Measurements from ENCODE around the gene TMEM184C. TPM values are rescaled to one million over a fixed set of nuclear protein-coding genes. Genes with fewer than 3 reads are reported as not detected.
A peak's percentile ranks its signal among the peaks of the same experiment; 100 is the strongest.

The TMEM184C gene
- total RNA-seq, 2 experiments from 2014 or later, result 13.2 to 18.4 TPM

DNA sequence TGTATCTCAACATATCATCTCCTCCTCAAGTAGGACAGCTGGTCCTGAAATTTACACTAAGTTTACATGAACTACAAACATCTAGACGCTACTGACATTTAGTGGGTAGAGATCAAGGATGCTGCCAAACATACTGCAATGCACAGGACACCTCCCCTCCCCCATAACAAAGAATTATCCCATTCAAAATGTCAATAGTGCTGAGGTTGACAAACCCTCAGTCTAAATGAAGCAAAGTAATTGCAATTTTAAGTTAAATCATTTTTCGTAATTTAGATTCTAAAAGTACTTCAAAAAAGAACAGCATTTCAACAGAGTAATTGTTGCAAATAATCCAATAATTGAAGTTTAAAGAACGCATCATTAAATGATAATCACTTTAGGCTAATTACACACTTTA, 65.6 kb downstream of the TMEM184C start:
- DNase-seq (no peak), ATAC-seq (no peak)
- H3K4me1 Mint-ChIP-seq (ENCODE audit: low read depth), result peaks cover 22% of the 10 kb centered on the region
- CTCF ChIA-PET, result interaction anchor here (0.9 to 4.3 kb wide), 4 partner anchors 8 to 184 kb away, joined by 3 to 47 read pairs (median 6); partner anchors contain the start of gene ARHGAP10
- intact Hi-C loops (cut with micrococcal nuclease), result loop anchor here (5.0 kb wide), 1 partner anchor 65 kb away; the partner anchor contains the start of gene TMEM184C
- no peaks in the 10 kb centered on the region for H3K9me3 Mint-ChIP-seq
- peaks cover 23% of the 10 kb centered on the region for H3K36me3 Mint-ChIP-seq (ENCODE audit: low read depth)
- TF ChIP-seq, protein P1, sequence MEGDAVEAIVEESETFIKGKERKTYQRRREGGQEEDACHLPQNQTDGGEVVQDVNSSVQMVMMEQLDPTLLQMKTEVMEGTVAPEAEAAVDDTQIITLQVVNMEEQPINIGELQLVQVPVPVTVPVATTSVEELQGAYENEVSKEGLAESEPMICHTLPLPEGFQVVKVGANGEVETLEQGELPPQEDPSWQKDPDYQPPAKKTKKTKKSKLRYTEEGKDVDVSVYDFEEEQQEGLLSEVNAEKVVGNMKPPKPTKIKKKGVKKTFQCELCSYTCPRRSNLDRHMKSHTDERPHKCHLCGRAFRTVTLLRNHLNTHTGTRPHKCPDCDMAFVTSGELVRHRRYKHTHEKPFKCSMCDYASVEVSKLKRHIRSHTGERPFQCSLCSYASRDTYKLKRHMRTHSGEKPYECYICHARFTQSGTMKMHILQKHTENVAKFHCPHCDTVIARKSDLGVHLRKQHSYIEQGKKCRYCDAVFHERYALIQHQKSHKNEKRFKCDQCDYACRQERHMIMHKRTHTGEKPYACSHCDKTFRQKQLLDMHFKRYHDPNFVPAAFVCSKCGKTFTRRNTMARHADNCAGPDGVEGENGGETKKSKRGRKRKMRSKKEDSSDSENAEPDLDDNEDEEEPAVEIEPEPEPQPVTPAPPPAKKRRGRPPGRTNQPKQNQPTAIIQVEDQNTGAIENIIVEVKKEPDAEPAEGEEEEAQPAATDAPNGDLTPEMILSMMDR (IDR thresholded peaks at IDR 0.05), result no peak
- H3K27ac Mint-ChIP-seq, result peak overlapping the region; percentile 92
- H3K4me3 Mint-ChIP-seq, result peak overlapping the region; percentile 89
- POLR2A ChIA-PET, result interaction anchor here (0.6 to 1.0 kb wide), 2 partner anchors 62 to 192 kb away, joined by 3 read pairs; no protein-coding TSS in a partner anchor
- peaks cover 5% of the 10 kb centered on the region for H3K27me3 Mint-ChIP-seq

- H3K9me3 Mint-ChIP-seq, result no peaks in the 10 kb centered on the region
- H3K27ac Mint-ChIP-seq, result peak overlapping the region; percentile 92
- peak overlapping the region; percentile 89 for H3K4me3 Mint-ChIP-seq
- CTCF ChIA-PET, result interaction anchor here (0.9 to 4.3 kb wide), 7 partner anchors 9 to 183 kb away, joined by 3 to 47 read pairs (median 4); partner anchors contain the start of genes ARHGAP10 and TMEM184C
- H3K4me1 Mint-ChIP-seq (ENCODE audit: low read depth), result peaks cover 22% of the 10 kb centered on the region
- peaks cover 23% of the 10 kb centered on the region for H3K36me3 Mint-ChIP-seq (ENCODE audit: low read depth)
- DNase-seq (peak; percentile 23), ATAC-seq (no peak)
- H3K27me3 Mint-ChIP-seq, result peaks cover 5% of the 10 kb centered on the region
- POLR2A ChIA-PET, result interaction anchor here (0.6 to 1.5 kb wide), 3 partner anchors 63 to 193 kb away, joined by 3 to 10 read pairs (median 3); partner anchors contain the start of gene TMEM184C
- TF ChIP-seq, protein P1 (IDR thresholded peaks at IDR 0.05), result no peak
- intact Hi-C loops (cut with micrococcal nuclease), result loop anchor here (5.0 kb wide), 1 partner anchor 66 kb away; the partner anchor contains the start of gene TMEM184C
These were observed 66.0 kb downstream of the TMEM184C start for GRCh38 chr4:147683188-147683591.

DNA sequence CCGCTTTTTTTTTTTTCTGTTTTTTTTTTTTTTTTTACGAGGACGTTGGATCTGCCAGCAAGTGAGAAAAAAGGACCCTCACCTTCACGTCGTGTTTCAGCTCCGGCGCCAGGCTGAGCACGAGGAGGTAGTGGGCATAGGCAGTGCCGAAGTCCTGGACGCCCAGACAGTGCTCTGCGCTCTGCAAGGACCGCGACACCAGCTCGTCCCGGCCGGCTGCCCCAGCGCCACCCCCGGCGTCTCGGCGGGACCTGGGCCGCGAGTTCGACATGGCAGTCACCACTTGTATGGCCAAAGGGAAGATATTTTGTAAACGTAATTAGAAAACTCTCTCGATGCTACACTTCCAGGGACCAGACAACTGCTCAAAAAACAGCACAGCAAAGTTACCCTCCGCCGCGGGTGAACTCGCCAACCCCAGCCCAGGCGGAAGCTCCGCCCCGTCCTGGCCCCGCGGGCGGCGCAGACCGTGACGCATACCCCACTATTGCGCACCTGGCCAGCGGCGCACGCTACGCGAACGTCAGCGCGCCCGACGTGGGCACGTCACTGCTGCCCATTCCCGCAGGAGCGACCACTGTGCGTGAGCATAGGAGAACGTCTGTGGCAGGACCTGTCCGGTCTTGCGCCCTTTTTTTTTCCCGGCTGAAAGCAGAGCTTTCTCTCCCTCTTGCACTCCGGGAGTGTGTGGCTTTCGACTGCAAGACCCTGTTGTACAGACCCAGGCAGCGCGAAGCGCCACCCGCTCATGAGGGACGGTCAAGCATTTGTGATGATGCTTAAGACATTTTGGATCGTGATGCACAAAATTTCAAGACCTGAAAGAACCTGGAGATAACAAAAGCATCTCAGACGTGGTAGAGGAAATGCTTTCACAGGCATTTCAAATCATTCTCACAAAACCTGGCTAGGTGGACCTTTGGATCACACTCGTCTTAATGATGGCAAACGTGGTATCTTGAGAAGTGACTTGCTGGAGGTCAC, 66.8 kb downstream of the TMEM184C start, which contains the start of gene PRMT9:
TSS of gene PRMT9 (minus strand) at position 447 of the 984 bp plus-strand sequence. CDS start at position 271, 176 bp downstream.
- TF ChIP-seq, protein P1 (IDR thresholded peaks at IDR 0.05), result no peak
- peak; percentile 98 for ATAC-seq
- H3K27me3 Mint-ChIP-seq, result peaks cover 5% of the 10 kb centered on the region
- peak; percentile 91 for DNase-seq
- peaks cover 24% of the 10 kb centered on the region for H3K4me1 Mint-ChIP-seq (ENCODE audit: low read depth)
- intact Hi-C loops (cut with micrococcal nuclease), result loop anchor here (5.0 kb wide), 1 partner anchor 67 kb away; the partner anchor contains the start of gene TMEM184C
- ChIA-PET POLR2A (interaction anchor here (0.6 to 1.5 kb wide), 4 partner anchors 30 to 162 kb away, joined by 3 to 10 read pairs (median 3); partner anchors contain the start of gene TMEM184C), CTCF (interaction anchor here (0.8 to 4.3 kb wide), 9 partner anchors 25 to 182 kb away, joined by 3 to 47 read pairs (median 3); partner anchors contain the start of genes ARHGAP10 and TMEM184C)
- peak within 1 kb of the TSS; percentile 92 for H3K27ac Mint-ChIP-seq
- no peaks in the 10 kb centered on the region for H3K9me3 Mint-ChIP-seq
- peak within 1 kb of the TSS; percentile 89 for H3K4me3 Mint-ChIP-seq
- H3K36me3 Mint-ChIP-seq (ENCODE audit: low read depth), result peaks cover 14% of the 10 kb centered on the region

DNA sequence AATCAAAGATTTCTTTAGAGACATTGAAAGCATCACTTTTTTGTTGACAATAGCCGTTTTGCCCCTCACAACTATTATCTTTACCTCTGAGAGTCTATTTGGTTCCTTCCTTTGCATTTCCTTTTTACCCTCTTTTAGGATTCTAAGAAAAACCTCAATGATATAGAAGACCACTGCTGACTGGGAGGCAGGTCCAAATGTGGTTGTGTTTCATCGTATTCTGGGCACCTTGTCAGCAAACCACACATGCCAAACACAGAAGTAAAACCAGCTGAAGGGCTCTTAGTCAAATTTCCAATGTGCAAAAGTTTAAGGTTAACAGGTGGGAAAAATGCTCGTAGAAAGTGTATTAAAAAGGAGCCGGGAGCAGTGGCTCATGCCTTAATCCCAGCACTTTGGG, 71.9 kb downstream of the TMEM184C start:
- ChIA-PET CTCF (interaction anchor here (2.3 kb wide), 1 partner anchor 178 kb away, joined by 12 read pairs; no protein-coding TSS in a partner anchor), POLR2A (interaction anchor here (1.5 kb wide), 1 partner anchor 15 kb away, joined by 3 read pairs; no protein-coding TSS in a partner anchor)
- TF ChIP-seq, protein P1 (IDR thresholded peaks at IDR 0.05), result no peak
- H3K36me3 Mint-ChIP-seq (ENCODE audit: low read depth), result no peaks in the 10 kb centered on the region
- peak overlapping the region; percentile 76 for H3K27ac Mint-ChIP-seq
- H3K9me3 Mint-ChIP-seq, result no peaks in the 10 kb centered on the region
- H3K4me3 Mint-ChIP-seq, result no peak overlapping the region
- ATAC-seq (peak; percentile 59), DNase-seq (peak; percentile 65)
- H3K27me3 Mint-ChIP-seq, result peaks cover 10% of the 10 kb centered on the region
- H3K4me1 Mint-ChIP-seq (ENCODE audit: low read depth), result peaks cover 8% of the 10 kb centered on the region
- intact Hi-C loops (cut with micrococcal nuclease), result no loop called here
